Breast epithelium (tissue), 3 donors: ENCODE data around the gene CD300LB.

Experiments
- CTCF ChIP-seq, 3 donors: fragments of 450-650 bp; IDR thresholded peaks; one replicate each; pipeline ENCODE4 v1.5.1; 2016 to 2017; ENCODE audit warnings: antibody characterized with exemption in 3 of 3, mild to moderate bottlenecking in 3 of 3, moderate library complexity in 3 of 3
- POLR2A ChIP-seq: fragments of 450-650 bp; IDR thresholded peaks from one replicate; pipeline ENCODE4 v1.6.1; 2016; ENCODE audit warnings: antibody characterized with exemption, mild to moderate bottlenecking, moderate library complexity
- POLR2AphosphoS5 ChIP-seq, 3 donors: sonication (generic); formaldehyde crosslinking; IDR thresholded peaks; one replicate each; pipeline ENCODE4 v1.6.1; 2017; ENCODE audit warnings: antibody characterized with exemption in 3 of 3

DNA sequence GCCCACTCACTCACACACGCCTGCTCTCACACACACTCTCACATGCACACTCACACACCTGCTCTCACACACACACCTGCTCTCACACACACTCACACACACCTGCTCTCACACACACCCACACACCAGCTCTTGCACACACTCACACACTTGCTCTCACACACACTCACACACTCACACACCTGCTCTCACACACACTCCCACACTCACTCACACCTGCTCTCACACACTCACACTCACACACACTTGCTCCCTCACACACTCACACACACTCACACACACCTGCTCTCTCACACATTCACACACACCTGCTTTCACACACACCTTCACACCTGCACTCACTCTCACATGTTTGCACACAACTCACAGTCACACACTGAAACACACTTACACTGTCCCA, 32.1 kb upstream of the CD300LB start:
- TF ChIP-seq CTCF (IDR thresholded peaks at IDR 0.05) (no peak), POLR2A (no peak), POLR2AphosphoS5 (IDR thresholded peaks at IDR 0.05) (no peak)
